NCI-H2171 (cell line): ENCODE results near the gene POLDIP3.
"Not testable (repeated sequence)": the region's sequence is repeated elsewhere in the genome, so short reads cannot be mapped to it uniquely, and the experiment has no call there.

Source experiments
- DNase-seq: peaks from one replicate; lab custom pipeline; 2025; lab: John Stamatoyannopoulos, UW

POLDIP3 gene

GRCh38 chr22:42553475-42554361 lies 61.0 kb downstream of the POLDIP3 start, which contains the start of gene SERHL2:
TSS of gene SERHL2 (plus strand) at chr22:42553956. CDS start at chr22:42554021, 65 bp downstream.
- peak; percentile 83 for DNase-seq

DNA sequence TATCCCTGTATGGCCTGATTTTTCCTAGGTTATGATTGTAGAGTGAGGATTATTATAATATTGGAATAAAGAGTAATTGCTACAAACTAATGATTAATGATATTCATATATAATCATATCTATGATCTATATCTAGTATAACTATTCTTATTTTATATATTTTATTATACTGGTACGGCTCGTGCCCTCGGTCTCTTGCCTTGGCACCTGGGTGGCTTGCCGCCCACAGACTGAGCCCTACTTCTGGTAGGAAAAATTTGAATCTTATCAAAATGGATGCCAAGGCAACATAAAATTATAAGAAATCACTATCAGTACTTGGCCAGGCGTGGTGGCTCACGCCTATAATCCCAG lies 62.4 kb downstream of the POLDIP3 start:
- not testable (repeated sequence) for DNase-seq

DNA sequence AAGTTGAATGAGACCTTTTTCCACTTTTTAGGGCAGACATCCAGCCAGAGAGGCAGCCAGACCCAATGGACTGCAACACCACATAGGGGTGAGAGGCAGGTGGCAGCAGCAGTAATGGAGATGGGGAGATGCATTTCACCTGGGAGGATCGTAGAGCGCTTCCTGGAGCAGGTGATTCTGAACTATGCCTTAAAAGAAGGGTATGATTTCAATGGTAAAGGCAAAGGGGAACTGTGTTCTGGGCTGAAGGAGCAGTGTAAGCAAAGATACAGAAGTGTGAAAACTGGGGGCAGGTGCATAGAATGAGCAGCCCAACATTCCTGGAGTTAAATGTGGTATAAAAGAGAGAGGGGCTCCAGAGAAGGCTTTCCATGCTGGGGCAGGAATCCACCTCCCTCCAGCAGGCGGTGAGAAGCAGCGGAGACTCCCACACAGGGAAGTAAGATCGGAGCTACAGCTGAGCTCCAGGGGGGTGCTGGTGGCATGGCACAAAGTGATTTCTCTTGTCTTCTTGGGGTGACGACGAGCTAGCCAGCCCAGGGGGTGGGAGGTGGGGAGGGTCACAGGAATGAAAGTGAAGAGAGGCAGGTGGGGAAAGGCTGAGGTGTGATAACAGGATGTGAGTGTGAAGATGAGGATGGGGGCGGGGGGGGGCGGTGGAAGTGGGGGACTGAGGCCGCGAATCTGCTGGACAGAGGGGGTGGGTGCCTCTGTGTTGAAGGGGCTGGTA lies 65.2 kb downstream of the POLDIP3 start:
- no peak for DNase-seq

GRCh38 chr22:42548597-42549330 lies 65.9 kb downstream of the POLDIP3 start:
- DNase-seq, result no peak

- not testable (repeated sequence) for DNase-seq
These were observed 66.6 kb downstream of the POLDIP3 start for GRCh38 chr22:42548126-42548525.

GRCh38 chr22:42547562-42547961 lies 67.1 kb downstream of the POLDIP3 start:
- DNase-seq, result no peak

DNA sequence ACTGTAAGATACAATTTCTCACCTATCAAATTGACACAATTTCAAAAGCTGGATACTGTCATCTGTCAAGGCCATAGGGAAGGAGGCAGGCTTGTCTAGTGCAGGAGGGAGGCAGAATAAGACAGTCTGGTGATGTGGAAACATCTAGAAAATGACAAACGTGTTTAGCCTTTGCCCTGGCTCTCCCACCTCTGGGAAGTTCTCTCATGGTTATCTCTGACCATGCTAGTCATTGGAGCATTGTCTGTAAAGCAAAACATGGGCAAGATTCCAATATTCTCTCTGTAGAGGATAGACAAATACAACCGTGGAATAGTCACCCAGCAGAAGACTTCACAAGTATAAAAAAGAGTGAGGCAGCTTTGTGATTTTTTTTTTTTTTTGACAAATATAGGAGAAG lies 70.0 kb downstream of the POLDIP3 start:
- DNase-seq, result no peak

- DNase-seq, result not testable (repeated sequence)
These were observed 75.4 kb downstream of the POLDIP3 start for GRCh38 chr22:42539236-42539771.

GRCh38 chr22:42537199-42537831 lies 77.4 kb downstream of the POLDIP3 start:
- DNase-seq, result not testable (repeated sequence)

GRCh38 chr22:42536634-42537033 lies 78.0 kb downstream of the POLDIP3 start:
- DNase-seq, result not testable (repeated sequence)

GRCh38 chr22:42536166-42536565 lies 78.5 kb downstream of the POLDIP3 start:
- DNase-seq, result no peak

DNA sequence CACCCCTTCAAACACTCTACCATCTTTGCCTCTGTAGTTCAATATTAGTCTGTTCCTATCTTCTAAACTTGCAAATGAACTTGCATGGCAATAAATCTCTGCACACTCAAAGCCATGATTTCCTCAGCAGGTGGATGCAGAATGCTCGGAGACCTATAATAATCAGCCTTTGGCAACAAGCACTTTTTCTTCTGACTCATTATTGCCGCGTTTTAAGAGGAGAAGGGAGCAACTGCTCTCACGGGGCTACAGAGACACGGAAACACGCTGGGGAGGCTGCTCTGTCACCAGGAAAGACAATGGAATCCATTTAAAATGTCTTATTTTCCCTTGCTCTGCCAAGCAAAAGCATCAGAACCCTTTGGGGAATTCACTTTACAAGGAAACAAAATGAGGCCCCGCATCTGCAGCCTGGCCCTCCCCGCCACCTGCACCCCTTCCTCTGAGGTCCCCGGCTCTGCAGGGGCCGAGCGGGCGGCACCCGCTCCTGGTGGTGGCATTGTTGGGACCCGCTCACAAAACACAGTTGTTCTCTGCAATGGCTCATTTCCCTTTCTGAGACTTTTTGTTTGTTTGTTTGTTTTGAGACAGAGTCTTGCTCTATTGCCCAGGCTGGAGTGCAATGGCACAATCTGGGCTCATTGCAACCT lies 79.5 kb downstream of the POLDIP3 start:
- not testable (repeated sequence) for DNase-seq
